Erythroblast (primary cell): Measurements from ENCODE around the gene SH2D6.
"Not testable (repeated sequence)": the region's sequence is repeated elsewhere in the genome, so short reads cannot be mapped to it uniquely, and the experiment has no call there.

Experiments used
- DNase-seq, 2 experiments: peaks; one replicate each; lab custom pipeline; 2025; lab: John Stamatoyannopoulos, UW
- GATA1 ChIP-seq: IDR thresholded peaks from 2 replicates; pipeline ENCODE4 v1.6.1; 2011; ENCODE audit warnings: low read depth, mild to moderate bottlenecking, control low read depth, low read length, moderate library complexity
- POLR2A ChIP-seq: IDR thresholded peaks from 2 replicates; pipeline ENCODE4 v1.6.1; 2011; ENCODE audit warnings: mild to moderate bottlenecking, low read length

The SH2D6 gene

GRCh38 chr2:85472261-85472660, 53.7 kb downstream of the SH2D6 start:
- no peak for DNase-seq
- no peak for TF ChIP-seq POLR2A
- no peak for TF ChIP-seq GATA1

DNA sequence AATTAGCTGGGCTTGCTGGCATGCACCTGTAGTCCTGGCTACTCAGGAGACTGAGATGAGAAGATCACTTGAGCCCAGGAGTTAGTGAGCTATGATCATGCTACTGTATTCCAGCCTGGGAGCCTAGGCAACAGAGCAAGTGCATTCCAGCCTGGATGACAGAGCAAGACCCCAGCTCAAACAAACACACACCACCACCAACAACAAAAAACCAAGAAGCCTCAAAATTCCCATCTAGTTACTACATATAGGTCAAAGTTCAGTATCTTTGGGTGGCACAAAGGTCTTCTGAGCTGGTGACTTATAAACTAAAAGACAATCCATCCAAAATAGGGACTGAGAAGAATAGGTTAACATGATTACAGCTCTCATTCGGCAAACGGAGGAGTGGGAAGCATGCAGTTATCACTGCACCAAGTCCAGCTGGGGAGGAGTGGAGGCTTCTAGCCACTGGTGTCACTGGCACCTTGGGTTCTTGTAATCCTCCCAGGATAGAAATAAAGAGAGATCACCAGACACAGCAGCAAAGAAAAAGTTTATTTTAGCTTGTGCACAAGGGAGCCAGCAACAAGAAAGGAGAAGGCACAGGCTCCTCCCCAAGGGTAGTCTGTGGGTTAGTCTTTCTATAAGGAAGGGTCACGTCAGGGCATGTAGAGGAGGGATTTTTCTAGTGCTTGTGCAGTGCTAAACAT, 57.4 kb downstream of the SH2D6 start:
- DNase-seq, result no peak

GRCh38 chr2:85476624-85477023, 58.1 kb downstream of the SH2D6 start:
- no peak for DNase-seq
- TF ChIP-seq POLR2A (no peak), GATA1 (no peak)

More for the DNA sequence above, 57.4 kb downstream of the SH2D6 start:
- TF ChIP-seq GATA1, result no peak
- no peak for TF ChIP-seq POLR2A

DNA sequence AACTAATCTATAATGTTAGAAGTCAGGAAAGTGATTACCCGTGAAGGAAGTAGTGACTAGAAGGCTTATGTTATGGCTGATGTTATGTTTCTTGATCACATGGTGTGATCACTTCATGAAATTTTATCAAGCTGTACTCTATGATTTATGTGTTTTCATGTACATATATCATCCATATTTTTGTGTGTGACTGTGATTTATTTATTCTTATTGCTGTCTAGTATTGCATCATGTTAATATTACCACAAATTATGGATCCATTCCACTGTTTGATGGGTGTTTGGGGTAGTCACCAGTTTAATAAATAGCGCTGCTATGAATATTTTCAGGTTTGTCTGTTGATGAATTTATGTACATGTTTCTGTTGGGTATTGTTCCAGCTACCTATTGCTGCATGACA, 59.4 kb downstream of the SH2D6 start:
- no peak for DNase-seq
- TF ChIP-seq POLR2A (no peak), GATA1 (no peak)

DNA sequence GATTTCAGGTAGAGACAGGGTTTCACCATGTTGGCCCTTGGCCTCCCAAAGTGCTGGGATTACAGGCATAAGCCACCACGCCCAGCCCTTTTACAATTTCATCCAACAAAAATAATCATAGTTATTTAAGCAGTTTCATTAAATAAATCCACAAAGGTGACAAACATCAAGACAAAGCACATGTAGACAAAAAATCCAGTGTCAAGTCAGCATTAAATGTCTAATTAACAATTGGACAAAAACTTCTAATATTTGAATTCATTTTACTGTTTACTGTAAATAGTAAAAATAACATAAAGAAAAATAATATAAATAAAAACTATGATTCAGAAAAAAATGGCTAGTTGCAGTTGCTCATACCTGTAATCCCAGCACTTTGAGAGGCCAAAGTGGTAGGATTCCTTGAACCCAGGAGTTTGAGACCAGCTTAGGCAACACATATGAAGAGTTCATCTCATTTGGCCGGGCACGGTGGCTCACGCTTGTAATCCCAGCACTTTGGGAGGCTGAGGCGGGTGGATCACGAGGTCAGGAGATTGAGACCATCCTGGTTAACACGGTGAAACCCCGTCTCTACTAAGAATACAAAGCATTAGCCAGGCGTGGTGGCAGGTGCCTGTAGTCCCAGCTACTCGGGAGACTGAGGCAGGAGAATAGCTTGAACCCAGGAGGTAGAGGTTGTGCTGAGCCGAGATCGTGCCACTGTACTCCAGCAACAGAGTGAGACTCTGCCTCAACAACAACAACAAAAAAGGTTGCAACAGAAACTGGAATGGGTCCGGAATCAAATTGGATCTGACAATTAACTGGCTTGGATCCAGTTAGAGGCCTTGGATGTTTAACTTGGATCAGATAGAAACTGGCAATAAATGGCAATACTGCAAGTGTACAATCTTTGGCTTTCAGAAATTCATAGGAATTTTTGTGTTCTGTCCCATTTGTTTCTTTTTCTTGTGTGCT, 63.6 kb downstream of the SH2D6 start:
- no peak for DNase-seq
- TF ChIP-seq POLR2A (no peak), GATA1 (no peak)

GRCh38 chr2:85484615-85485014, 66.1 kb downstream of the SH2D6 start:
- not testable (repeated sequence) for DNase-seq

DNA sequence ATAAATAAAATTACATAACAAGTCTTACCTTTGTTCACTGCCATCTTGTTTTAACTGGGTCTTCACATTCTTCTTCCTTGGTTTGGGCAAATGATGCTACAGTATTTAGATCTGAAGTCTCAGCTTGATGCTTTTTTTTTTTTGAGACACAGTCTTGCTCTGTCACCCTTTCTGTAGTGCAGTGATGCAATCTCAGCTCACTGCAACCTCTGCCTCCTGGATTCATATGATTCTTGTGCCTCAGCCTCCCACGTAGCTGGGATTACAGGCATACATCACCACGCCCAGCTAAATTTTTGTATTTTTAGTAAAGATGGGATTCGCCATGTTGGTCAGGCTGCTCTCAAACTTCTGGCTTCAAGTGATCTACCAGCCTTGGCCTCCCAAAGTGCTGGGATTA, 67.3 kb downstream of the SH2D6 start:
- no peak for DNase-seq
- no peak for TF ChIP-seq POLR2A
- no peak for TF ChIP-seq GATA1
